ENCODE results near the gene LITAFD. TPM values are rescaled to one million over a fixed set of nuclear protein-coding genes. Genes with fewer than 3 reads are reported as not detected.
"Not testable (repeated sequence)": the region's sequence is repeated elsewhere in the genome, so short reads cannot be mapped to it uniquely, and the experiment has no call there.

The LITAFD gene
- total and polyA plus RNA-seq, 10 of the 15 experiments (the other 5 are each of a cell fraction or from before 2014, with no cell fraction given), result not detected

DNA sequence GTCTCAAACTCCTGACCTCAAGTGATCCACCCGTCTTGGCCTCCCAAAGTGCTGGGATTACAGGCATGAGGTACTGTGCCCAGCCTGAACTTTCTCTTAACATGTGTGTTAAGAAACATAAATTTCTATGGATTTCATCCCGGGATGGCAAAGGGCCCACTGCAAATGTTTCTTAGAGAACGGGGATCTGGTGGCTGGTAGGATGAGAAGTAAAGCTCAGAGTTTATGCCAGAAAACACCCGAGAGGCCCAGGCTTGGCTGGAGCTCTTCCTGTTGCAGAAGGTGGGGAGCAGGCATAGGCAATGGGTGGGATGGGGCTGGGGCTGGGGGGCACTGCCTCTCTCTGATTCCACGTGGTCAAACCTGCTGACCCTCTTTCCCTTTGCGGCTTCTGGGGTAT lies 7.8 kb upstream of the LITAFD start:
- Histone ChIP-seq H3K9ac (ENCODE audit: control insufficient read depth, insufficient read depth, low read length) (no peak overlapping the region), H3K9me3 (replicated peaks; ENCODE audit: control insufficient read depth, insufficient read depth, low read length) (no peaks in the 10 kb centered on the region), H2AFZ (ENCODE audit: control insufficient read depth, low read depth, low read length) (no peak overlapping the region), H3K4me2 (ENCODE audit: control insufficient read depth, insufficient read depth) (no peak overlapping the region), H3K4me3 (no peak overlapping the region), H3K27me3 (replicated peaks in 1 of 2; ENCODE audit: control insufficient read depth in 2 of 2, insufficient read depth in 2 of 2, low read length in 1 of 2) (no peaks in the 10 kb centered on the region), H3K27ac (ENCODE audit: control insufficient read depth, insufficient read depth) (no peak overlapping the region), H3K36me3 (ENCODE audit: control insufficient read depth in 2 of 2, insufficient read depth in 2 of 2, low read length in 1 of 2) (no peaks in the 10 kb centered on the region), H4K20me1 (ENCODE audit: control insufficient read depth, insufficient read depth) (no peaks in the 10 kb centered on the region), H3K79me2 (ENCODE audit: control insufficient read depth, insufficient read depth, low read length) (no peaks in the 10 kb centered on the region), H3K4me1 (ENCODE audit: control insufficient read depth, insufficient read depth, low read length) (peaks cover 32% of the 10 kb centered on the region)
- intact Hi-C loops (cut with micrococcal nuclease; ENCODE audit: unreplicated experiment) (no loop called here), in situ Hi-C loops (cut with MboI) (no loop called here)
- DNase-seq (ENCODE audit: low read depth, low spot score), result no peak
- 54% methylated on average over 6 of the region's 6 CpGs for WGBS (ENCODE audit: insufficient coverage, insufficient replicate concordance, low lambda C conversion rate, missing lambda C conversion rate)
- TF ChIP-seq BACH1 (IDR thresholded peaks at IDR 0.05; ENCODE audit: borderline replicate concordance) (no peak), KAT2A (conservative IDR thresholded peaks at IDR 0.05; ENCODE audit: control insufficient read depth, low read depth, low read length) (no peak), HDAC2 (IDR thresholded peaks at IDR 0.05) (no peak), ZNF24 (IDR thresholded peaks at IDR 0.05) (no peak), CBX3 (IDR thresholded peaks at IDR 0.05; ENCODE audit: borderline replicate concordance, low read depth) (no peak), RB1 (IDR thresholded peaks at IDR 0.05; ENCODE audit: borderline replicate concordance) (no peak), MXI1 (IDR thresholded peaks at IDR 0.05; ENCODE audit: low read depth, low read length) (no peak)
- TF ChIP-seq, protein P1, sequence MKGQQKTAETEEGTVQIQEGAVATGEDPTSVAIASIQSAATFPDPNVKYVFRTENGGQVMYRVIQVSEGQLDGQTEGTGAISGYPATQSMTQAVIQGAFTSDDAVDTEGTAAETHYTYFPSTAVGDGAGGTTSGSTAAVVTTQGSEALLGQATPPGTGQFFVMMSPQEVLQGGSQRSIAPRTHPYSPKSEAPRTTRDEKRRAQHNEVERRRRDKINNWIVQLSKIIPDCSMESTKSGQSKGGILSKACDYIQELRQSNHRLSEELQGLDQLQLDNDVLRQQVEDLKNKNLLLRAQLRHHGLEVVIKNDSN (IDR thresholded peaks at IDR 0.05; ENCODE audit: borderline replicate concordance, extremely low read length, insufficient read depth, low read depth, low read length), result no peak
- ChIA-PET POLR2A (no interaction called here), SMC1A (ENCODE audit: uncharacterized antibody, unreplicated experiment) (interaction anchor here (0.7 to 2.0 kb wide), 3 partner anchors 18 to 212 kb away, joined by 3 to 6 read pairs (median 5); no protein-coding TSS in a partner anchor), RAD21 (ENCODE audit: unreplicated experiment) (interaction anchor here (0.9 to 2.6 kb wide), 2 partner anchors 18 to 213 kb away, joined by 4 to 11 read pairs; no protein-coding TSS in a partner anchor), CTCF (interaction anchor here (0.5 to 1.8 kb wide), 8 partner anchors 10 to 134 kb away, joined by 3 to 6 read pairs (median 4); no protein-coding TSS in a partner anchor)
- FAIRE-seq, result no peak
- no peak for ATAC-seq
- BruUV-seq (replicated peaks), result no TSS peak

DNA sequence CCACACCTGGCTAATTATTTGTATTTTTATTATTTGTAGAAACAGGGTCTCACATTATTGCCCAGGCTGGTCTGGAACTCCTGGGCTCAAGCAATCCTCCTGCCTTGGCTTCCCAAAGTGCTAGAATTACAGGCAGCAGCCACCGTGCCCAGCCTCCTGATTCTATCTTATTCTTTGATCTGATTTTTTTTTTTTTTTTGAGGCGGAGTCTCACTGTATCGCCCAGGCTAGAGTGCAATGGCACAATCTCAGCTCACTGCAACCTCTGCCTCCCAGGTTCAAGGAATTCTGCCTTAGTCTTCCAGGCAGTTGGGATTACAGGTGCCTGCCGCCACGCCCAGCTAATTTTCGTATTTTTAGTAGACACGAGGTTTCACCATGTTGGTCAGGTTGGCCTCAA lies 6.8 kb upstream of the LITAFD start:
- WGBS (ENCODE audit: insufficient coverage, insufficient replicate concordance, low lambda C conversion rate, missing lambda C conversion rate), result 71% methylated on average over 7 of the region's 7 CpGs
- H3K27me3 ChIP-seq (replicated peaks in 1 of 2; ENCODE audit: control insufficient read depth in 2 of 2, insufficient read depth in 2 of 2, low read length in 1 of 2); FAIRE-seq; H3K4me3 ChIP-seq; in situ Hi-C loops (cut with MboI); H3K27ac ChIP-seq (ENCODE audit: control insufficient read depth, insufficient read depth); DNase-seq (ENCODE audit: low read depth, low spot score); POLR2A ChIA-PET; BruUV-seq (replicated peaks); H4K20me1 ChIP-seq (ENCODE audit: control insufficient read depth, insufficient read depth); RAD21 ChIA-PET (ENCODE audit: unreplicated experiment); H3K9ac ChIP-seq (ENCODE audit: control insufficient read depth, insufficient read depth, low read length); H3K4me2 ChIP-seq (ENCODE audit: control insufficient read depth, insufficient read depth); H3K9me3 ChIP-seq (replicated peaks; ENCODE audit: control insufficient read depth, insufficient read depth, low read length); SMC1A ChIA-PET (ENCODE audit: uncharacterized antibody, unreplicated experiment); H3K79me2 ChIP-seq (ENCODE audit: control insufficient read depth, insufficient read depth, low read length); H2AFZ ChIP-seq (ENCODE audit: control insufficient read depth, low read depth, low read length); H3K36me3 ChIP-seq (ENCODE audit: control insufficient read depth in 2 of 2, insufficient read depth in 2 of 2, low read length in 1 of 2); ATAC-seq; intact Hi-C loops (cut with micrococcal nuclease; ENCODE audit: unreplicated experiment): not testable (repeated sequence)
- H3K4me1 ChIP-seq (ENCODE audit: control insufficient read depth, insufficient read depth, low read length), result peaks cover 23% of the 10 kb centered on the region
- CTCF ChIA-PET, result interaction anchor here (0.9 kb wide), 1 partner anchor 16 kb away, joined by 3 read pairs; no protein-coding TSS in a partner anchor
